AG20443 (cell line): ENCODE measurements around the gene RAI1.
A peak's percentile ranks its signal among the peaks of the same experiment; 100 is the strongest.
"Not testable (repeated sequence)": the region's sequence is repeated elsewhere in the genome, so short reads cannot be mapped to it uniquely, and the experiment has no call there.

Experiments used
- DNase-seq: peaks from one replicate; pipeline ENCODE4 v3.0.0; 2012; ENCODE audit warnings: low spot score, mixed read lengths

RAI1 gene

GRCh38 chr17:17681187-17681743 is at the start of gene RAI1:
Gene RAI1, plus strand, starts transcription at chr17:17681458. Its CDS starts 111,491 bp downstream, at chr17:17792949.
- DNase-seq, result peak; percentile 93

- not testable (repeated sequence) for DNase-seq
Observed at GRCh38 chr17:17632690-17633089, 48.6 kb upstream of the RAI1 start.

- DNase-seq, result no peak
Observed at GRCh38 chr17:17633310-17633709, 47.9 kb upstream of the RAI1 start.

GRCh38 chr17:17635126-17635525 is 46.1 kb upstream of the RAI1 start:
- peak; percentile 29 for DNase-seq

- not testable (repeated sequence) for DNase-seq
Observed at GRCh38 chr17:17635537-17636271, 45.6 kb upstream of the RAI1 start.

GRCh38 chr17:17636272-17636885 is 44.9 kb upstream of the RAI1 start:
- no peak for DNase-seq

GRCh38 chr17:17638467-17638866 is 42.8 kb upstream of the RAI1 start:
- no peak for DNase-seq

GRCh38 chr17:17639661-17640270 is 41.5 kb upstream of the RAI1 start:
- DNase-seq, result not testable (repeated sequence)

- DNase-seq, result peak; percentile 82
Observed at GRCh38 chr17:17641621-17642409, 39.4 kb upstream of the RAI1 start.

GRCh38 chr17:17645148-17645547 is 36.1 kb upstream of the RAI1 start:
- DNase-seq, result not testable (repeated sequence)

- DNase-seq, result no peak
Observed at GRCh38 chr17:17645961-17646360, 35.3 kb upstream of the RAI1 start.

GRCh38 chr17:17647524-17648178 is 33.6 kb upstream of the RAI1 start:
- no peak for DNase-seq

GRCh38 chr17:17648762-17649161 is 32.5 kb upstream of the RAI1 start:
- DNase-seq, result peak; percentile 54

GRCh38 chr17:17650959-17651358 is 30.3 kb upstream of the RAI1 start:
- DNase-seq, result no peak

- DNase-seq, result no peak
Observed at GRCh38 chr17:17653343-17653742, 27.9 kb upstream of the RAI1 start.

GRCh38 chr17:17659340-17659739 is 21.9 kb upstream of the RAI1 start:
- no peak for DNase-seq

- no peak for DNase-seq
Observed at GRCh38 chr17:17661134-17661533, 20.1 kb upstream of the RAI1 start.

- DNase-seq, result no peak
Observed at GRCh38 chr17:17661834-17662385, 19.3 kb upstream of the RAI1 start.

- DNase-seq, result peak; percentile 98
Observed at GRCh38 chr17:17663160-17664063, 17.8 kb upstream of the RAI1 start.

- no peak for DNase-seq
Observed at GRCh38 chr17:17664064-17664452, 17.2 kb upstream of the RAI1 start.
